ENCODE measurements around the gene GLRX. TPM values are rescaled to one million over a fixed set of nuclear protein-coding genes. Genes with fewer than 3 reads are reported as not detected.

Gene GLRX
- total and polyA plus RNA-seq, 2 of the 13 experiments (the other 11 are each of a cell fraction or from before 2014, with no cell fraction given), result 63.8 to 499 TPM

- TF ChIP-seq ELF1 (CRISPR knock-in tag; IDR thresholded peaks at IDR 0.05) (no peak), SATB2 (CRISPR knock-in tag; IDR thresholded peaks at IDR 0.05) (no peak), ZNF747 (CRISPR knock-in tag; IDR thresholded peaks at IDR 0.05; ENCODE audit: borderline replicate concordance) (no peak), GFI1 (CRISPR knock-in tag; IDR thresholded peaks at IDR 0.05; ENCODE audit: borderline replicate concordance) (no peak), PAWR (CRISPR knock-in tag; IDR thresholded peaks at IDR 0.05; ENCODE audit: borderline replicate concordance) (no peak), HDAC2 (CRISPR knock-in tag; IDR thresholded peaks at IDR 0.05) (no peak), SRF (IDR thresholded peaks at IDR 0.05; ENCODE audit: low read depth, low read length) (no peak), MIXL1 (CRISPR knock-in tag; IDR thresholded peaks at IDR 0.05) (no peak), USF2 (IDR thresholded peaks at IDR 0.05; ENCODE audit: low read depth, low read length) (no peak), USF2 (CRISPR knock-in tag; IDR thresholded peaks at IDR 0.05; ENCODE audit: borderline replicate concordance) (no peak), CEBPG (CRISPR knock-in tag; IDR thresholded peaks at IDR 0.05) (peak; percentile 5; the same call in 1 of the 2 replicates), MATR3 (CRISPR knock-in tag; IDR thresholded peaks at IDR 0.05) (no peak), SRSF1 (optimal IDR thresholded peaks at IDR 0.05; ENCODE audit: low read depth, low read length) (no peak), DDIT3 (CRISPR knock-in tag; IDR thresholded peaks at IDR 0.05) (no peak), ZNF276 (CRISPR knock-in tag; IDR thresholded peaks at IDR 0.05; ENCODE audit: low read depth) (no peak), MAF1 (CRISPR knock-in tag; IDR thresholded peaks at IDR 0.05; ENCODE audit: borderline replicate concordance) (no peak), AGO1 (IDR thresholded peaks at IDR 0.05; ENCODE audit: low read depth, low read length, poor library complexity, severe bottlenecking) (no peak), TBL1XR1 (IDR thresholded peaks at IDR 0.05; ENCODE audit: borderline replicate concordance, low read length, partially characterized antibody) (no peak), TOPORS (CRISPR knock-in tag; IDR thresholded peaks at IDR 0.05) (no peak), ELF3 (CRISPR knock-in tag; IDR thresholded peaks at IDR 0.05) (0 out of 2 replicates have a peak, but pooled peaks have one; percentile 24), NFKB2 (CRISPR knock-in tag; IDR thresholded peaks at IDR 0.05; ENCODE audit: borderline replicate concordance) (no peak)
- TF ChIP-seq, protein P1, sequence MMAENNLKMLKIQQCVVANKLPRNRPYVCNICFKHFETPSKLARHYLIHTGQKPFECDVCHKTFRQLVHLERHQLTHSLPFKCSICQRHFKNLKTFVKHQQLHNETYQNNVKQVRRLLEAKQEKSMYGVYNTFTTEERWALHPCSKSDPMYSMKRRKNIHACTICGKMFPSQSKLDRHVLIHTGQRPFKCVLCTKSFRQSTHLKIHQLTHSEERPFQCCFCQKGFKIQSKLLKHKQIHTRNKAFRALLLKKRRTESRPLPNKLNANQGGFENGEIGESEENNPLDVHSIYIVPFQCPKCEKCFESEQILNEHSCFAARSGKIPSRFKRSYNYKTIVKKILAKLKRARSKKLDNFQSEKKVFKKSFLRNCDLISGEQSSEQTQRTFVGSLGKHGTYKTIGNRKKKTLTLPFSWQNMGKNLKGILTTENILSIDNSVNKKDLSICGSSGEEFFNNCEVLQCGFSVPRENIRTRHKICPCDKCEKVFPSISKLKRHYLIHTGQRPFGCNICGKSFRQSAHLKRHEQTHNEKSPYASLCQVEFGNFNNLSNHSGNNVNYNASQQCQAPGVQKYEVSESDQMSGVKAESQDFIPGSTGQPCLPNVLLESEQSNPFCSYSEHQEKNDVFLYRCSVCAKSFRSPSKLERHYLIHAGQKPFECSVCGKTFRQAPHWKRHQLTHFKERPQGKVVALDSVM (CRISPR knock-in tag; IDR thresholded peaks at IDR 0.05), result no peak
Observed at GRCh38 chr5:95841914-95842812, 19.6 kb upstream of the GLRX start (continued).

All from HepG2 (cell line).